ENCODE data around the gene C2CD4C.

C2CD4C gene

DNA sequence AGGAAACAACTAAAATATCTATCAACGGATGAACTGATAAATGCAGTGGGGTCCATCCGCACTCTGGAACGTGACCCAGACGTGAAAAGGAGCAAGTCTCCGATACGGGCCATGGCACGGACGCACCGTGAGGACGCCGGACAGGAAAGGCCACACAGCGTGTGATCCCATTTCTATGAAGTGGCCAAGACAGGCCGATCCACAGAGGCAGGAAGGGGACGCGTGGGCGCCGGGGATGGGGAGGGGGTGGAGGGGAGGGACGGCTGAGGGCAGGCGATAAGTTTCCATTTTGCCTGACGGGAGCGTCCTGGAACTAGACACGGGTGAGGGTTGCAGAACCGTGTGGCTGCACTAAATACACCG, 38.1 kb upstream of the C2CD4C start:
- ChIA-PET CTCF (no interaction called here), POLR2A (no interaction called here)
- no peak for TF ChIP-seq TARDBP (IDR thresholded peaks at IDR 0.05)
- TF ChIP-seq FOXM1 (IDR thresholded peaks at IDR 0.05; ENCODE audit: borderline replicate concordance) = no peak
- TF ChIP-seq LEF1 (IDR thresholded peaks at IDR 0.05; ENCODE audit: borderline replicate concordance) = no peak
- no peak for TF ChIP-seq FOXK2 (IDR thresholded peaks at IDR 0.05)
- no peak for TF ChIP-seq HDGF (IDR thresholded peaks at IDR 0.05; ENCODE audit: borderline replicate concordance)
- TF ChIP-seq ELF4 (IDR thresholded peaks at IDR 0.05) = no peak
- TF ChIP-seq L3MBTL2 (conservative IDR thresholded peaks at IDR 0.05) = no peak
- no peak for TF ChIP-seq ARNT (IDR thresholded peaks at IDR 0.05)
- no peak for DNase-seq (ENCODE audit: extremely low spot score)

- ChIA-PET POLR2A (no interaction called here), CTCF (interaction anchor here (0.7 kb wide), 1 partner anchor 34 kb away, joined by 4 read pairs; no protein-coding TSS in a partner anchor)
- no peak for DNase-seq (ENCODE audit: extremely low spot score)
- TF ChIP-seq SP1 (IDR thresholded peaks at IDR 0.05) (no peak), SUZ12 (IDR thresholded peaks at IDR 0.05) (no peak), FOXA1 (IDR thresholded peaks at IDR 0.05) (no peak), TARDBP (IDR thresholded peaks at IDR 0.05) (no peak), HDGF (IDR thresholded peaks at IDR 0.05; ENCODE audit: borderline replicate concordance) (no peak), NFRKB (IDR thresholded peaks at IDR 0.05) (no peak), PKNOX1 (IDR thresholded peaks at IDR 0.05) (no peak), CTBP1 (IDR thresholded peaks at IDR 0.05; ENCODE audit: borderline replicate concordance) (no peak), ELF4 (IDR thresholded peaks at IDR 0.05) (no peak), BHLHE40 (IDR thresholded peaks at IDR 0.05; ENCODE audit: borderline replicate concordance) (no peak), ARNT (IDR thresholded peaks at IDR 0.05) (no peak), FOXK2 (IDR thresholded peaks at IDR 0.05) (no peak), LEF1 (IDR thresholded peaks at IDR 0.05; ENCODE audit: borderline replicate concordance) (no peak), ZNF384 (IDR thresholded peaks at IDR 0.05) (no peak), L3MBTL2 (conservative IDR thresholded peaks at IDR 0.05) (no peak)
These were observed 35.8 kb upstream of the C2CD4C start for GRCh38 chr19:444677-445210.

DNA sequence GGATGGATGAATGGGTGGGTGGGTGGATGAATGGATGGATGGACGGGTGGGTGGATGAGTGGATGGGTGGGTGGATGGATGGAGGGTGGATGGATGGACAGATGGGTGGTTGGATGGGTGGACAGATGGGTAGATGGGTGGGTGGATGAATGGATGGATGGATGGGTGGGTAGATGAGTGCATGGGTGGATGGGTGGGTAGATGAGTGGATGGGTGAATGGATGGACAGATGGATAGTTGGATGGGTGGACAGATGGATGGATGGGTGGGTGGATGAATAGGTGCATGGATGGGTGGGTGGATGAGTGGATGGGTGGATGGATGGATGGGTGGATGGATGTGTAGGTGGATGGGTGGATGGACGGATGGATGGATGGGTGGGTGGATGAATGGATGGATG, 34.1 kb upstream of the C2CD4C start:
- ChIA-PET CTCF (no interaction called here), POLR2A (no interaction called here)
- no peak for TF ChIP-seq FOXK2 (IDR thresholded peaks at IDR 0.05)
- no peak for TF ChIP-seq ZNF384 (IDR thresholded peaks at IDR 0.05)
- TF ChIP-seq L3MBTL2 (conservative IDR thresholded peaks at IDR 0.05) = no peak
- TF ChIP-seq ELF4 (IDR thresholded peaks at IDR 0.05) = no peak
- TF ChIP-seq CTBP1 (IDR thresholded peaks at IDR 0.05; ENCODE audit: borderline replicate concordance) = no peak
- no peak for TF ChIP-seq FOXA1 (IDR thresholded peaks at IDR 0.05)
- no peak for TF ChIP-seq HDGF (IDR thresholded peaks at IDR 0.05; ENCODE audit: borderline replicate concordance)
- TF ChIP-seq PKNOX1 (IDR thresholded peaks at IDR 0.05) = no peak
- TF ChIP-seq TARDBP (IDR thresholded peaks at IDR 0.05) = no peak
- no peak for TF ChIP-seq BHLHE40 (IDR thresholded peaks at IDR 0.05; ENCODE audit: borderline replicate concordance)
- no peak for TF ChIP-seq LEF1 (IDR thresholded peaks at IDR 0.05; ENCODE audit: borderline replicate concordance)
- no peak for TF ChIP-seq NFRKB (IDR thresholded peaks at IDR 0.05)
- no peak for TF ChIP-seq FOXM1 (IDR thresholded peaks at IDR 0.05; ENCODE audit: borderline replicate concordance)
- TF ChIP-seq SP1 (IDR thresholded peaks at IDR 0.05) = no peak
- TF ChIP-seq SUZ12 (IDR thresholded peaks at IDR 0.05) = no peak
- no peak for TF ChIP-seq ARNT (IDR thresholded peaks at IDR 0.05)
- no peak for DNase-seq (ENCODE audit: extremely low spot score)

DNA sequence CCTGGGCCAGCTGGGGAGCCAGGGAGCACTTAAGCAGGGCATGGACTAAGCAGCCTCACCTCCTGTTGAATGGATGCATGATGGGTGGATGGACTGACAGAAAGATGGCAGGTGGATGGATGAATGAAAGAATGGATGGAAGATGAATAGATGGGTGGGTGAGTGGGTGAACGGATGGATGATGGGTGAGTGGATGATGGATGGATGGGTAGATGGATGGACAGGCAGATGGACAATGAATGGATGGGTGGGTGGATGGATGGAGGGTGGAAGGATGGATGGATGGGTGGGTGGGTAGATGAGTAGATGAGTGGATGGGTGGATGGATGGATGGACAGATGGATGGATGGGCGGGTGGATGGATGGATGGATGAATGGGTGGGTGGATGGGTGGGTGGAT, 33.1 kb upstream of the C2CD4C start:
- ChIA-PET POLR2A (no interaction called here), CTCF (no interaction called here)
- TF ChIP-seq FOXM1 (IDR thresholded peaks at IDR 0.05; ENCODE audit: borderline replicate concordance) (no peak), ZNF384 (IDR thresholded peaks at IDR 0.05) (no peak), NFRKB (IDR thresholded peaks at IDR 0.05) (no peak), PKNOX1 (IDR thresholded peaks at IDR 0.05) (no peak), ELF4 (IDR thresholded peaks at IDR 0.05) (no peak), FOXA1 (IDR thresholded peaks at IDR 0.05) (no peak), SUZ12 (IDR thresholded peaks at IDR 0.05) (no peak)
- no peak for DNase-seq (ENCODE audit: extremely low spot score)

DNA sequence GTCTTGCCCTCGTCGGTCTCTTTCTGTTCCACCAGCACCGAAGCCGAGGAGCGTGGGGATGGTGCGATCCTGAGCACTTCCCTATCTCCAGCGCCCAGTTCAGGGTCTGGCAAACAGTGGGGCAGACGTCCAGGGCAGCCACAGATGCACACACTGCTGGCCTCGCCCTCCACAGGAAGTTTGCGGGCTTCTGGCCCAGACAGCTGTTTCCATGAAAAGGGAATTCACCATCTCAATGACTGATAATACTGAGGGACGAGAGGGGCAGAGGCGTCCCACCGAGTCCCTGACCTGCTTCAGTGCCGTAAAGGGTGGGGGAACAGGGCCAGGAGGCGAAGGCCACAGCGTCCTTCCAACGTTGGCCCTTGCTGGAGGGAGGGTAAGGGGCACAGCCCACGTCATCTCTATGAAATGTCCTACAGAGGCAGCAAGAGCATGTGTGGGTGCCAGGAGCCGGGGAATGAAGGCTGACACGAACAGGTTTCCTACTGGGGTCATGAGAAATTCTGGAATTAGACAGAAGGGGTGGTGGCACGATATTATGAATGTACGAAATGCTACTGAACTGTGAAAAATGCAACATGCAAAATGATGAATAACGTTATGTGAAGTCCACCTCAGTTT, 32.4 kb upstream of the C2CD4C start:
- CTCF ChIA-PET = no interaction called here
- TF ChIP-seq FOXK2 (IDR thresholded peaks at IDR 0.05) = no peak
- TF ChIP-seq PKNOX1 (IDR thresholded peaks at IDR 0.05) = no peak
- TF ChIP-seq FOXA1 (IDR thresholded peaks at IDR 0.05) = no peak
- no peak for TF ChIP-seq LEF1 (IDR thresholded peaks at IDR 0.05; ENCODE audit: borderline replicate concordance)
- no peak for TF ChIP-seq BHLHE40 (IDR thresholded peaks at IDR 0.05; ENCODE audit: borderline replicate concordance)
- TF ChIP-seq ARNT (IDR thresholded peaks at IDR 0.05) = no peak
- TF ChIP-seq NFRKB (IDR thresholded peaks at IDR 0.05) = no peak
- TF ChIP-seq TARDBP (IDR thresholded peaks at IDR 0.05) = no peak
- no peak for TF ChIP-seq SUZ12 (IDR thresholded peaks at IDR 0.05)
- no peak for TF ChIP-seq L3MBTL2 (conservative IDR thresholded peaks at IDR 0.05)
- POLR2A ChIA-PET = no interaction called here
- no peak for DNase-seq (ENCODE audit: extremely low spot score)

All from HEK293T (cell line).